HepG2 (cell line): ENCODE results near the gene FAM229A. TPM values are rescaled to one million over a fixed set of nuclear protein-coding genes. Genes with fewer than 3 reads are reported as not detected.

Experiments used
- ADNP ChIP-seq: sonication (generic); formaldehyde crosslinking; IDR thresholded peaks from 2 replicates; pipeline ENCODE4 v1.4.0; 2020; ENCODE audit warnings: missing genetic modification reagents
- AGO1 ChIP-seq: fragments of 200-400 bp; formaldehyde crosslinking; IDR thresholded peaks from 2 replicates; pipeline ENCODE4 v1.6.1; 2017; ENCODE audit warnings: mild to moderate bottlenecking, low read depth, low read length, moderate library complexity; ENCODE audit not compliant: poor library complexity, severe bottlenecking
- AGO2 ChIP-seq: fragments of 200-400 bp; formaldehyde crosslinking; optimal IDR thresholded peaks from 2 replicates; pipeline ENCODE3; 2017; ENCODE audit warnings: mild to moderate bottlenecking, low read depth, low read length, moderate library complexity
- ATAD3A ChIP-seq: sonication (generic); formaldehyde crosslinking; IDR thresholded peaks from 2 replicates; pipeline ENCODE4 v1.4.0; 2020; ENCODE audit warnings: missing genetic modification reagents
- CBX1 ChIP-seq: IDR thresholded peaks from one replicate; pipeline ENCODE4 v1.6.1; 2016; ENCODE audit warnings: antibody characterized with exemption, low read depth
- ERF ChIP-seq: IDR thresholded peaks from 2 replicates; pipeline ENCODE4 v1.6.1; 2018; ENCODE audit warnings: missing biosample characterization, missing genetic modification reagents
- GFI1 ChIP-seq: sonication (generic); formaldehyde crosslinking; IDR thresholded peaks from 2 replicates; pipeline ENCODE4 v1.5.0; 2020; ENCODE audit warnings: missing genetic modification reagents, mild to moderate bottlenecking, borderline replicate concordance
- GTF2F1 ChIP-seq: fragments of 150-350 bp; IDR thresholded peaks from 2 replicates; pipeline ENCODE4 v1.6.1; 2014; ENCODE audit warnings: low read length
- KAT8 ChIP-seq: IDR thresholded peaks from 2 replicates; pipeline ENCODE4 v1.6.1; 2016; ENCODE audit warnings: missing genetic modification reagents, missing compliant biosample characterization
- KDM4B ChIP-seq: sonication (generic); formaldehyde crosslinking; IDR thresholded peaks from 2 replicates; pipeline ENCODE4 v1.4.0; 2020; ENCODE audit warnings: missing genetic modification reagents
- MAZ ChIP-seq, 2 experiments: sonication (generic) in 1 of 2; formaldehyde crosslinking in 1 of 2; IDR thresholded peaks; 2 replicates each; pipeline versions ENCODE4 v1.5.0 to v1.6.1; 2012 to 2020; ENCODE audit warnings: low read depth in 2 of 2, mild to moderate bottlenecking in 2 of 2, borderline replicate concordance in 1 of 2, improper control_type of control experiment in 1 of 2, low read length in 1 of 2, missing genetic modification reagents in 1 of 2, moderate library complexity in 1 of 2
- NFATC3 ChIP-seq: sonication (generic); formaldehyde crosslinking; IDR thresholded peaks from 2 replicates; pipeline ENCODE4 v1.5.1; 2020; ENCODE audit warnings: mild to moderate bottlenecking, missing genetic modification reagents
- REPIN1 ChIP-seq: sonication (generic); formaldehyde crosslinking; IDR thresholded peaks from 2 replicates; pipeline ENCODE4 v1.8.0; 2022; ENCODE audit warnings: missing genetic modification reagents, low read depth, mild to moderate bottlenecking, borderline replicate concordance
- TEAD3 ChIP-seq: optimal IDR thresholded peaks from 2 replicates; pipeline ENCODE3; 2016; ENCODE audit warnings: borderline replicate concordance
- ZBTB7B ChIP-seq: sonication (generic); formaldehyde crosslinking; IDR thresholded peaks from 2 replicates; pipeline ENCODE4 v1.4.0; 2020; ENCODE audit warnings: missing genetic modification reagents
- ZNF614 ChIP-seq: IDR thresholded peaks from 2 replicates; pipeline ENCODE4 v1.6.1; 2018; ENCODE audit warnings: missing biosample characterization, missing genetic modification reagents, inconsistent platforms, borderline replicate concordance
- ZNF746 ChIP-seq: sonication (generic); formaldehyde crosslinking; IDR thresholded peaks from 2 replicates; pipeline ENCODE4 v1.8.0; 2022; ENCODE audit warnings: mild to moderate bottlenecking, missing genetic modification reagents
- polyA plus RNA-seq, 8 experiments: library from polyadenylated mRNA; depleted of rRNA in 3 of 8; stranded (reverse) in 7 of 8; unstranded in 1 of 8; fragments of >200 nt; fragmentation: Illumina TruSeq in 4 of 8; extraction: Trizol in 4 of 8; gene quantifications; 2 replicates each; pipeline versions ENCODE4 v1.2.1 to v1.2.3, GENCODE V29; 2011 to 2016; ENCODE audit warnings: low read depth in 4 of 8, missing spikeins in 1 of 8, mixed read lengths in 1 of 8; ENCODE audit not compliant: insufficient read depth in 1 of 8
- total RNA-seq, 5 experiments: library from RNA; depleted of rRNA; stranded (reverse); fragments of >200 nt; fragmentation: Illumina TruSeq; extraction: Trizol; gene quantifications; 2 replicates each; pipeline ENCODE4 v1.2.3, GENCODE V29; 2016; ENCODE audit warnings: low read depth in 1 of 5
- TF ChIP-seq, protein P1 (sequence below): sonication (generic); formaldehyde crosslinking; IDR thresholded peaks from 2 replicates; pipeline ENCODE4 v1.5.0; 2020; ENCODE audit warnings: missing genetic modification reagents
- TF ChIP-seq, protein P2 (sequence below): sonication (generic); formaldehyde crosslinking; IDR thresholded peaks from 2 replicates; pipeline ENCODE4 v1.4.0; 2020; ENCODE audit warnings: missing genetic modification reagents
- TF ChIP-seq, protein P3 (sequence below): sonication (generic); formaldehyde crosslinking; IDR thresholded peaks from 2 replicates; pipeline ENCODE4 v1.4.0; 2020; ENCODE audit warnings: missing genetic modification reagents, mild to moderate bottlenecking, borderline replicate concordance

FAM229A gene
- total and polyA plus RNA-seq, 2 of the 13 experiments (the other 11 are each of a cell fraction or from before 2014, with no cell fraction given): 3.2 to 17.6 TPM

DNA sequence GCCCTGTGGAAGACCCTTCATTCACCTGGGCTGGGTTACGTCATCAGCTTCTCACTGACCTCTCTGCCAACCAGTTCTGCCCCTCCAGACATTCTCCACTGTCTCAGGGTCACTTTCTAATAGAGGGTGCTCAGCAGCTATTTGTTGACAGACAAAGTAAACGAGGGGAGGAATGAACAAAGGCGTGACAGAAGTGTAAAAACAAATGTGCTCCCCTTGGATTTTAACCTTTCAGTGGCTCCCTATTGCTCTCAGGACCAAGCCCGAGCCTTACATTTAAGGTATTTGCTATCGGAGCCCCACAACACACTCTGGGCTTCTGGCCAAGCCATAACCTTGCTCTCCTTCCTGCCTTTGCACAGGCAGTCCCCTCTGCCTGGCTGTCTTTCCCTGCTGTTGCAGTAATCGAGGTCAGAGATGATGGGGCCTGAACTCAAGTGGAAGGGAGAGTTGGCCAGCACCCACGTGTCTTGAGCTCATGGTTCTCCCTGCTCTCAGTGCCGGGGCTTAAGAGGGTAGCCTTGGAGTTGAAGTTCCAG, 16.9 kb downstream of the FAM229A start (continued):
- TF ChIP-seq GFI1 (CRISPR knock-in tag) (no peak), ATAD3A (CRISPR knock-in tag) (no peak), KAT8 (CRISPR knock-in tag) (no peak; the same call in 1 of the 2 replicates), ZNF614 (CRISPR knock-in tag) (peak; percentile 33; the same call in 1 of the 2 replicates), ADNP (CRISPR knock-in tag) (no peak), ERF (CRISPR knock-in tag) (no peak), AGO1 (no peak), NFATC3 (CRISPR knock-in tag) (no peak), KDM4B (CRISPR knock-in tag) (no peak), REPIN1 (CRISPR knock-in tag) (no peak), ZBTB7B (CRISPR knock-in tag) (0 out of 2 replicates have a peak, but pooled peaks have one; percentile 19), MAZ (IDR thresholded peaks at IDR 0.05; ENCODE audit: borderline replicate concordance, low read depth, low read length) (no peak), MAZ (CRISPR knock-in tag; IDR thresholded peaks at IDR 0.05; ENCODE audit: low read depth) (peak; percentile 22; the same call in 1 of the 2 replicates), AGO2 (no peak), GTF2F1 (no peak), ZNF746 (CRISPR knock-in tag) (no peak), CBX1 (no peak), TEAD3 (CRISPR knock-in tag) (peak; percentile 62)
- TF ChIP-seq, protein P1, sequence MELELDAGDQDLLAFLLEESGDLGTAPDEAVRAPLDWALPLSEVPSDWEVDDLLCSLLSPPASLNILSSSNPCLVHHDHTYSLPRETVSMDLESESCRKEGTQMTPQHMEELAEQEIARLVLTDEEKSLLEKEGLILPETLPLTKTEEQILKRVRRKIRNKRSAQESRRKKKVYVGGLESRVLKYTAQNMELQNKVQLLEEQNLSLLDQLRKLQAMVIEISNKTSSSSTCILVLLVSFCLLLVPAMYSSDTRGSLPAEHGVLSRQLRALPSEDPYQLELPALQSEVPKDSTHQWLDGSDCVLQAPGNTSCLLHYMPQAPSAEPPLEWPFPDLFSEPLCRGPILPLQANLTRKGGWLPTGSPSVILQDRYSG (CRISPR knock-in tag): no peak
- TF ChIP-seq, protein P2, sequence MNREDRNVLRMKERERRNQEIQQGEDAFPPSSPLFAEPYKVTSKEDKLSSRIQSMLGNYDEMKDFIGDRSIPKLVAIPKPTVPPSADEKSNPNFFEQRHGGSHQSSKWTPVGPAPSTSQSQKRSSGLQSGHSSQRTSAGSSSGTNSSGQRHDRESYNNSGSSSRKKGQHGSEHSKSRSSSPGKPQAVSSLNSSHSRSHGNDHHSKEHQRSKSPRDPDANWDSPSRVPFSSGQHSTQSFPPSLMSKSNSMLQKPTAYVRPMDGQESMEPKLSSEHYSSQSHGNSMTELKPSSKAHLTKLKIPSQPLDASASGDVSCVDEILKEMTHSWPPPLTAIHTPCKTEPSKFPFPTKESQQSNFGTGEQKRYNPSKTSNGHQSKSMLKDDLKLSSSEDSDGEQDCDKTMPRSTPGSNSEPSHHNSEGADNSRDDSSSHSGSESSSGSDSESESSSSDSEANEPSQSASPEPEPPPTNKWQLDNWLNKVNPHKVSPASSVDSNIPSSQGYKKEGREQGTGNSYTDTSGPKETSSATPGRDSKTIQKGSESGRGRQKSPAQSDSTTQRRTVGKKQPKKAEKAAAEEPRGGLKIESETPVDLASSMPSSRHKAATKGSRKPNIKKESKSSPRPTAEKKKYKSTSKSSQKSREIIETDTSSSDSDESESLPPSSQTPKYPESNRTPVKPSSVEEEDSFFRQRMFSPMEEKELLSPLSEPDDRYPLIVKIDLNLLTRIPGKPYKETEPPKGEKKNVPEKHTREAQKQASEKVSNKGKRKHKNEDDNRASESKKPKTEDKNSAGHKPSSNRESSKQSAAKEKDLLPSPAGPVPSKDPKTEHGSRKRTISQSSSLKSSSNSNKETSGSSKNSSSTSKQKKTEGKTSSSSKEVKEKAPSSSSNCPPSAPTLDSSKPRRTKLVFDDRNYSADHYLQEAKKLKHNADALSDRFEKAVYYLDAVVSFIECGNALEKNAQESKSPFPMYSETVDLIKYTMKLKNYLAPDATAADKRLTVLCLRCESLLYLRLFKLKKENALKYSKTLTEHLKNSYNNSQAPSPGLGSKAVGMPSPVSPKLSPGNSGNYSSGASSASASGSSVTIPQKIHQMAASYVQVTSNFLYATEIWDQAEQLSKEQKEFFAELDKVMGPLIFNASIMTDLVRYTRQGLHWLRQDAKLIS (CRISPR knock-in tag): no peak
- TF ChIP-seq, protein P3, sequence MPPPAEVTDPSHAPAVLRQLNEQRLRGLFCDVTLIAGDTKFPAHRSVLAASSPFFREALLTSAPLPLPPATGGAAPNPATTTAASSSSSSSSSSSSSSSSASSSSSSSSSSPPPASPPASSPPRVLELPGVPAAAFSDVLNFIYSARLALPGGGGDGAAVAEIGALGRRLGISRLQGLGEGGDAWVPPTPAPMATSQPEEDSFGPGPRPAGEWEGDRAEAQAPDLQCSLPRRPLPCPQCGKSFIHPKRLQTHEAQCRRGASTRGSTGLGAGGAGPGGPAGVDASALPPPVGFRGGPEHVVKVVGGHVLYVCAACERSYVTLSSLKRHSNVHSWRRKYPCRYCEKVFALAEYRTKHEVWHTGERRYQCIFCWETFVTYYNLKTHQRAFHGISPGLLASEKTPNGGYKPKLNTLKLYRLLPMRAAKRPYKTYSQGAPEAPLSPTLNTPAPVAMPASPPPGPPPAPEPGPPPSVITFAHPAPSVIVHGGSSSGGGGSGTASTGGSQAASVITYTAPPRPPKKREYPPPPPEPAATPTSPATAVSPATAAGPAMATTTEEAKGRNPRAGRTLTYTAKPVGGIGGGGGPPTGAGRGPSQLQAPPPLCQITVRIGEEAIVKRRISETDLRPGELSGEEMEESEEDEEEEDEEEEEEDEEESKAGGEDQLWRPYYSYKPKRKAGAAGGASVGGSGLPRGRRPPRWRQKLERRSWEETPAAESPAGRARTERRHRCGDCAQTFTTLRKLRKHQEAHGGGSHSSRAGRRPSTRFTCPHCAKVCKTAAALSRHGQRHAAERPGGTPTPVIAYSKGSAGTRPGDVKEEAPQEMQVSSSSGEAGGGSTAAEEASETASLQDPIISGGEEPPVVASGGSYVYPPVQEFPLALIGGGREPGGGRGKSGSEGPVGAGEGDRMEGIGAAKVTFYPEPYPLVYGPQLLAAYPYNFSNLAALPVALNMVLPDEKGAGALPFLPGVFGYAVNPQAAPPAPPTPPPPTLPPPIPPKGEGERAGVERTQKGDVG: no peak
